HG03575 (cell line): ENCODE measurements around the gene ZNF768.

Experiments
- ATAC-seq: cut with Tn5 transposase; IDR thresholded peaks from one replicate; pipeline ENCODE4 v1.9.1; 2021; ENCODE audit not compliant: unreplicated experiment, insufficient number of reproducible peaks, low FRiP score; ENCODE audit errors: extremely low read depth

The ZNF768 gene

GRCh38 chr16:30521873-30522641 lies 4.3 kb downstream of the ZNF768 start:
- ATAC-seq = no peak

GRCh38 chr16:30521476-30521872 lies 4.9 kb downstream of the ZNF768 start:
- ATAC-seq = no peak

- ATAC-seq = no peak
Measured at GRCh38 chr16:30519120-30520049, 7.0 kb downstream of the ZNF768 start.

- ATAC-seq = no peak
Measured at GRCh38 chr16:30518552-30518951, 7.8 kb downstream of the ZNF768 start.

GRCh38 chr16:30515275-30515674 lies 11.1 kb downstream of the ZNF768 start:
- no peak for ATAC-seq

- ATAC-seq = no peak
Measured at GRCh38 chr16:30511509-30511908, 14.9 kb downstream of the ZNF768 start.

GRCh38 chr16:30510376-30510938 lies 15.9 kb downstream of the ZNF768 start:
- ATAC-seq = no peak

GRCh38 chr16:30509081-30509765 lies 17.1 kb downstream of the ZNF768 start:
- no peak for ATAC-seq

GRCh38 chr16:30503403-30504296 lies 22.7 kb downstream of the ZNF768 start:
- ATAC-seq = no peak

GRCh38 chr16:30499284-30499683 lies 27.1 kb downstream of the ZNF768 start:
- no peak for ATAC-seq

- no peak for ATAC-seq
Measured at GRCh38 chr16:30494709-30495108, 31.7 kb downstream of the ZNF768 start.

- no peak for ATAC-seq
Measured at GRCh38 chr16:30493941-30494488, 32.4 kb downstream of the ZNF768 start.

GRCh38 chr16:30491744-30492308 lies 34.5 kb downstream of the ZNF768 start:
- no peak for ATAC-seq

- ATAC-seq = no peak
Measured at GRCh38 chr16:30491229-30491628, 35.1 kb downstream of the ZNF768 start.

GRCh38 chr16:30490210-30490609 lies 36.2 kb downstream of the ZNF768 start:
- no peak for ATAC-seq

- no peak for ATAC-seq
Measured at GRCh38 chr16:30488764-30489605, 37.4 kb downstream of the ZNF768 start.
